ENCODE measurements around the gene XXYLT1.
A peak's percentile ranks its signal among the peaks of the same experiment; 100 is the strongest.

The XXYLT1 gene

DNA sequence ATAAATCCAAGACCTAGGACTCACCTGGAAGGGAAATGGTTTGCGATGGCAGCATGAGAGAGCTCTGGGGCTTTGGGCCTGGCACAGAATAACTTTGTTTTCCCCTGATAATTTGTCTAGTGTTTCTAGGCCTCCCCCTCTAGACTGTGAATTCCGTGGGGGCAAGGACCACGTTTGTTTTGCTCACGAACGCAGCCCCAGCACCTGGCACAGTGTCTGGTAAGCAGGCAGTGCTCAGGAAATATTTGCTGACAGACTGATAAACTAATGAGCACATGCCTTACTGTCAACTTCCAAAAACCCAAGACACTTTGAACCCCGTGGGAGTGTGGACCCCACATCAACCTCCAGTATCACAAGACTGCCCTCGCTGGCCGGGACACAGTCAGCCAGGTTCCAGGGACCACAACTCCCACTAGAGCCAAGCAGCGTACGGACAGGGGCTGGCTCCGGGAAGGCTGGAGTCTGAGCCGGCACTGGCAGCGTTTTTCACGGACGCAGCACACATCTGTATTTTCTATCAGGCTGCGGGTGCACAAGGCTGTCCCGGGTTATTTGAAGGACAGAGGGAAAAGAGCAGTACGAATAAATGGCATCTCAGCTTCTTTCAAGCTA, 146.5 kb downstream of the XXYLT1 start:
- H3K36me3 ChIP-seq, result no peaks in the 10 kb centered on the region
- no peaks in the 10 kb centered on the region for H3K27me3 ChIP-seq (ENCODE audit: insufficient read depth, low read depth, severe bottlenecking)
- TF ChIP-seq, protein P1, sequence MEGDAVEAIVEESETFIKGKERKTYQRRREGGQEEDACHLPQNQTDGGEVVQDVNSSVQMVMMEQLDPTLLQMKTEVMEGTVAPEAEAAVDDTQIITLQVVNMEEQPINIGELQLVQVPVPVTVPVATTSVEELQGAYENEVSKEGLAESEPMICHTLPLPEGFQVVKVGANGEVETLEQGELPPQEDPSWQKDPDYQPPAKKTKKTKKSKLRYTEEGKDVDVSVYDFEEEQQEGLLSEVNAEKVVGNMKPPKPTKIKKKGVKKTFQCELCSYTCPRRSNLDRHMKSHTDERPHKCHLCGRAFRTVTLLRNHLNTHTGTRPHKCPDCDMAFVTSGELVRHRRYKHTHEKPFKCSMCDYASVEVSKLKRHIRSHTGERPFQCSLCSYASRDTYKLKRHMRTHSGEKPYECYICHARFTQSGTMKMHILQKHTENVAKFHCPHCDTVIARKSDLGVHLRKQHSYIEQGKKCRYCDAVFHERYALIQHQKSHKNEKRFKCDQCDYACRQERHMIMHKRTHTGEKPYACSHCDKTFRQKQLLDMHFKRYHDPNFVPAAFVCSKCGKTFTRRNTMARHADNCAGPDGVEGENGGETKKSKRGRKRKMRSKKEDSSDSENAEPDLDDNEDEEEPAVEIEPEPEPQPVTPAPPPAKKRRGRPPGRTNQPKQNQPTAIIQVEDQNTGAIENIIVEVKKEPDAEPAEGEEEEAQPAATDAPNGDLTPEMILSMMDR (IDR thresholded peaks at IDR 0.05; ENCODE audit: low read depth, low read length), result no peak
- no peak overlapping the region for H3K27ac ChIP-seq
- DNase-seq, result no peak
- no peaks in the 10 kb centered on the region for H3K9me3 ChIP-seq (ENCODE audit: severe bottlenecking)
- no peak overlapping the region for H3K4me3 ChIP-seq (ENCODE audit: low read depth, low read length)

DNA sequence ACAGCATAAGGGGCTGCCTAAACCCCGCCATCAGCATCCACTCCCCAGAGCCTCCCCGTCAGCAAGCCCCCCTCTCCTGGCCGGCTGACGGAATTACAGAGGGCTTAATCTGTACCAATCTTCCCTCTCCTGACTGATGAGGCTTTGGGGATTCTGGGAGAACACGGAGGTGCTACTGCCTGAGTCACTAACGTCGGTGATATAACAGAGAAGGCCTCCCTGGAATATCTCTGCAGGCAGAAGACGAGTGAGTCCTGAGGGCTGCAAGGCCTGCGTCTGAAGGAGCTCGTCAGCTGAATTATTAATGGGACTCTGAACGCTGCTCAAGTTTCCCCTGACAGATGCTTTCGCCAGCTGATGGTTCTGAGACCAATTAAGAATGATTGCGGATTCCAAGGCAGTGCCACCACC, 147.7 kb downstream of the XXYLT1 start:
- H3K4me3 ChIP-seq (ENCODE audit: low read depth, low read length), result no peak overlapping the region
- H3K9me3 ChIP-seq (ENCODE audit: severe bottlenecking), result no peaks in the 10 kb centered on the region
- DNase-seq, result peak; percentile 48
- no peaks in the 10 kb centered on the region for H3K36me3 ChIP-seq
- H3K27ac ChIP-seq, result no peak overlapping the region
- TF ChIP-seq, protein P1 (IDR thresholded peaks at IDR 0.05; ENCODE audit: low read depth, low read length), result peak; percentile 41; the same call in 1 of the 2 replicates
- H3K27me3 ChIP-seq (ENCODE audit: insufficient read depth, low read depth, severe bottlenecking), result no peaks in the 10 kb centered on the region

DNA sequence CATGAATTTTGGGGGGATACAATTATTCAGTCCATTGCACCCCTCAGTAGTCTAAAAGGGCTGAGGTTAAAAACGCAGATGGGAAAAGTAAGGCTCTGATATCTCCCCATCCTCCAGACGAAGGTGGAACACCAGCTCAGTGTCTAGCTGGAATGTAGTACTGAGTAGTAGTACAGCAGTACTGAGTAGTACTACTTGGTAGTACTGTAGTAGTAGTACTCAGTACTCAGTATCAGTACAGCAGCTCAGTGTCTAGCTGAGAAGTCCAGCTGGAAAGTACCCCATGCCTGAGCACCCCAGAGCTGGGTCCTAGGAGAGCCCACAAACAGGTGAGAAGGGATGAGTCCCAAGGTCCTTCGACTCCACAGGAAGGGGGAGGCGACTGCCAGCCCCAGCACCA, 148.7 kb downstream of the XXYLT1 start:
- TF ChIP-seq, protein P1 (IDR thresholded peaks at IDR 0.05; ENCODE audit: low read depth, low read length), result no peak
- Histone ChIP-seq H3K27me3 (ENCODE audit: insufficient read depth, low read depth, severe bottlenecking) (no peaks in the 10 kb centered on the region), H3K36me3 (no peaks in the 10 kb centered on the region), H3K27ac (no peak overlapping the region), H3K9me3 (ENCODE audit: severe bottlenecking) (no peaks in the 10 kb centered on the region), H3K4me3 (ENCODE audit: low read depth, low read length) (no peak overlapping the region)
- no peak for DNase-seq

DNA sequence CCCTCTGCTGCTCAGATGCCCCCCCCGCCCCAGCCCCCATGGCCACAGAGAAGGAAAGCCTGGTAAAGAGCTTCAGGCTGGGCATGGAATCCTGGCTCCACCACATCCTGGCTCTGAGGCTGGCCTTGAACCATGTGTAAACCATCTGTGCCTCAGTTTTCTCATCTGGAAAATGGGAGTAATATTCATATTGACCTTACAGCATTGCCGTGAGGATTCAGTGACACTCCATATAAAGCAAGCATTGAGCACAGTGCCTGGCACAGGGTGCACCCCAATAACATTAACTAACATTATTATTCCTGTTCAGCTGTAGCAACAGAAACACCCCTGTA, 150.7 kb downstream of the XXYLT1 start:
- Histone ChIP-seq H3K9me3 (ENCODE audit: severe bottlenecking) (no peaks in the 10 kb centered on the region), H3K27ac (no peak overlapping the region), H3K36me3 (no peaks in the 10 kb centered on the region), H3K27me3 (ENCODE audit: insufficient read depth, low read depth, severe bottlenecking) (no peaks in the 10 kb centered on the region), H3K4me3 (ENCODE audit: low read depth, low read length) (no peak overlapping the region)
- no peak for DNase-seq
- TF ChIP-seq, protein P1 (IDR thresholded peaks at IDR 0.05; ENCODE audit: low read depth, low read length), result no peak

DNA sequence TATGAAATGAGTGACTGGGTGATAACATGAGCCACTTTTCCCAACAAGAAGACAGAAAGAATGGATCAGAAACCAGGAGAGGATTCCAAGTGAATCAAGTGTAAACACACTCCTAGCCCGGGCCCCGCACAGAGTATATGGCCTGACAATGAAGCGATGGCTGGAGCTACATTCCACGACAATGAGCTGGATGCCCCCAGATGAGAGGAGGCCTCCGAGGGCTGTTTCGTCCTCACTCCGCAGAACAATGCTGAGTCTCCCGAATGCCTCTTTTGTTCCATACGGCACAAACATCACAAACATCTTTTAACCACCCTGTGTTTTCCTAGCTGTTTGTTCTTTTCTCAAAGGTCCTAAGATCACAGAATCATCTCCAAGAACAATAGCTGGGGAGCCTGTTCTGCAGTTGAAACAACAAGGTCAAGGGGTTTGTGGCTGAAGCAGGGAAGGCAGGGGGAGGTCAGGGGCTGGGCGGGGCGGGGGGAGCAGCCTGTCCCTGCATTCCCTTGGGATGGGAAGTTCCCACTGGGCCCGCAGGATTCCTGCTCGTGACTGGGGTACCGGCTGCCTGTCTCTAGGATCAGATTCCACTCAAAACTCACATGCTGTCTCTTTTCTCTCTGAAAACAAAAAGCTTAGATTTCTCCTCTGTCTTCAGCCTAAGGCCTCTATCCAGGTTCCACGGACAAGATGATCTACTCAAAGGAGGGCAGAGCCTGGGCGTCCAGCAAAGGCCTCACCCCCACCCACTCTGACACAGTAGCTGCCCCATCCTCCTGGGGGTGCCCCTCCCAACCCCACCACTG, 151.3 kb downstream of the XXYLT1 start:
- Histone ChIP-seq H3K36me3 (no peaks in the 10 kb centered on the region), H3K27me3 (ENCODE audit: insufficient read depth, low read depth, severe bottlenecking) (no peaks in the 10 kb centered on the region), H3K4me3 (ENCODE audit: low read depth, low read length) (no peak overlapping the region), H3K27ac (no peak overlapping the region), H3K9me3 (ENCODE audit: severe bottlenecking) (no peaks in the 10 kb centered on the region)
- DNase-seq, result no peak
- TF ChIP-seq, protein P1 (IDR thresholded peaks at IDR 0.05; ENCODE audit: low read depth, low read length), result no peak
